NOMO-1 treated with dmso at 0.1 percent for 144 hours (cell line): Measurements from ENCODE around the gene HNRNPA1L2.
"Not testable (repeated sequence)": the region's sequence is repeated elsewhere in the genome, so short reads cannot be mapped to it uniquely, and the experiment has no call there.

Experiments used
- DNase-seq: peaks from one replicate; lab custom pipeline; 2025; ENCODE audit not compliant: unreplicated experiment; lab: John Stamatoyannopoulos, UW

The HNRNPA1L2 gene

DNA sequence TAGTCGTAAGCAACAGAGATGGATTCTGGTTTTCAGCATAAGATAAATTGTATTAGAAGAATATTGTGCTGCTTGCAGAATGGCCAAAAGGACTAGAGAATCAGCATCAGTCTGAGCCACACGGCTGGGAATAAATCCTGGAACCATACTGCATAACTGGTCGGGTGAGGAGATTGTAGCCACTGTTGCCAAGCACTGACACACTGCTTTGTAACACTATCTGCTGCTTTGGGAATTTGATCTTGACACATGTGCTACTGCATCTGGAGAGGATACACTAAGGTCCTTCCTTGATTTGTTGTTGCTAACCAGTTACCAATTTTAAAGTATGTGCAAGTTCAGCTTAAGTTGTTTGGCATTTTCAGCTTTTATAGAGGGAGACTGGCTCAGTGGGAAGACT, 1.9 kb downstream of the HNRNPA1L2 start:
- no peak for DNase-seq

DNA sequence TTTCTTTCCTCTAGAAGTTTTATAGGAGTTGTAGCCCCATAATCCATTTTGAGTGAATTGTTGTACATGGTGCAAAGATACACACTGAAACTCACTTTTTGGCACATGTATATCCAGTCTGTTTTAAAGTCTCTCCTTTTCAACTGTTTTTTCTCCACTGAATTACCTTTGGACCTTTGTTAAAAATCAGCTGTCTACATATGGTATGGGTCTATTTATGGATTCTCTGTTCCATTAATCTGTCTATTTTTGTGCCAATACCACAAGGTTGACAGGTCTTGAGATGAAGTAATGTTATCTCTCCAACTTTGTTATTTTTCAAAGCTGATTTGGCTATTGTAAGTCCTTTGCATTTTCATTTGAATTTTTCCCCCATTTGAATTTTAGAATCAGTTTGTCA, 4.7 kb downstream of the HNRNPA1L2 start:
- DNase-seq, result no peak

DNA sequence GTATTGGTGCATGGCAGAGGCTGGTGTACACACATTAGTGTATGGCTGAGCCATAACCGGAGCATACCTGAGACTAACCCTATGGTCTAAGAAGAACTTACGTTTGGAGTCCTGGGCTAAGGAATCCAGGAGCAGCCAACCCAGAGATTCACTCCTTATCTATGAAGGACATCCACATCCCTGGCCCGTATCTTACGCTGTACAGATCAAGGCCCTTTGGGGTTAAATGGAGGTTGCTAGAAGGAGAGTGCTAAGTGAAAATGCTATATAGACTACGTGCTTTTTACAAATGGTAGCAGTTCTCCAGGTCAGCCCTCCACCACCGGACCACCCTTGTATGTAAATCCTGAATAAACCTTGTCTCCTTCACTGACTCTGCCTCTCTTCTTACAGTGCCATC, 8.5 kb downstream of the HNRNPA1L2 start:
- no peak for DNase-seq

DNA sequence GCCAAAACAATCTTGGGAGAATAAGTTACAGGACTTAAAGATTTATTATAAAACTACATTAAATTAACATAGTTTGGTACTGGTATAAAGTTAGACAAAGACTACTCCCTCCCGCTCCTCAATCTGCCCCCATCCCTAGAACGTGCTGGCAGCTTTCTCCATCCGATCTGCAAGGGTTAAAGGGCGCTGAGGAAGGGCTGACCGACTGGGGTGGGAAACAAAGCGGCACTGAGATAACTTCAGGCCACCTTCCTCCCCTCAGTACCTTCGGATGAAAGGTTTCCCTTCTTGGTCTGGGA, 9.6 kb downstream of the HNRNPA1L2 start:
- DNase-seq, result peak; percentile 82

DNA sequence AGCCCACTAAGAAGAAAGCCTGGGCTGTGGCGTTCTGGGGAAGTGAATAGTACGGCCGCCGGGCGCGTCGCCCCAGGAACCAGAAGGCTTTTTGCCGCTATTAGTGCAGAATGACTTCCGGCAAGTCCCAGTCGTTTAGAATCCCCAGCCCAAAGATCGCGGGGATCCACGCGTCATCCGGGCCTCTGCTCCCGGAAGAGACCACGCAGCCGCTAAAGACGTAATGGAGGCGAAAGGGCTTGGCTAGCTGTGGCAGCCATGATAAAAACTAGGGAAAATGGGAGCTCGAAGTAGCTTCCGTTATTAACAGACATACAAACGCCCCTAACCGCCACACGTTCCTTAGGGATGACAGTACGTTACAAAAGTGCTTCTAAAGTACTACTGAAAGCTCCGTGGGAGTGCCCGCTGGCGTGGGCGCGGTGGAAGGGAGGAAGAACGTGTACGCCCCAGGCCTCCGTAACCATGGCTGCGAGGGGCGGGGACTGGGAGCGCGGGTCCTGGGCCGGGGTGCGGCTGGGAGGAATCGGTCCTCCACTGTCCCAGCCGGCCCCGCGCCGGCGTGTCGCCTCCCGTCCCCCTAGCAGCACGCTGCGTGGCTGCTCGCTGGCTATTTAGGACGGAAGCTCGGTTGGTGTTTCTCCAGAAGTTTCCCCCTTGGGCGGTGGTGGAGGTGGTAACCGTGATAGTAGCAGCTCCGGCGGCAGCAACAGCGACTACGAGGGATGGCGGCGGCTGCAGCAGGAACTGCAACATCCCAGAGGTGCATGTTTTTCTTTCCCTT, 10.2 kb downstream of the HNRNPA1L2 start, which contains the start of gene SUGT1:
Gene SUGT1, plus strand, starts transcription at position 641 of the 784 bp plus-strand sequence. Its CDS starts 85 bp downstream, at position 726.
- DNase-seq, result peak; percentile 96

DNA sequence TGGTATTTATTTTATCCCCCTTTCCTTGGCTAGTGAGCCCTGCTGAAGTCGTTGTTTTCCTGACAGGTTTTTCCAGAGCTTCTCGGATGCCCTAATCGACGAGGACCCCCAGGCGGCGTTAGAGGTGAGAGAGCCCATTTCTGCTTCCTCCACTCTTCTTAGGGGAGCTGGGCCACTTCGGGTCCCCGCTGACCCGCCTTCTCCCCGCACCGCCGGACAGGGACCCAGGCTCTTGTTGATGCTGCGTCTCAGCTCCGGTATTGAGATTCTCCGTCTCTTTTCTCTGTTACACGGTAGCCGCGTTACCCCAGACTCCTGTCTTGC, 10.7 kb downstream of the HNRNPA1L2 start:
- DNase-seq, result no peak

DNA sequence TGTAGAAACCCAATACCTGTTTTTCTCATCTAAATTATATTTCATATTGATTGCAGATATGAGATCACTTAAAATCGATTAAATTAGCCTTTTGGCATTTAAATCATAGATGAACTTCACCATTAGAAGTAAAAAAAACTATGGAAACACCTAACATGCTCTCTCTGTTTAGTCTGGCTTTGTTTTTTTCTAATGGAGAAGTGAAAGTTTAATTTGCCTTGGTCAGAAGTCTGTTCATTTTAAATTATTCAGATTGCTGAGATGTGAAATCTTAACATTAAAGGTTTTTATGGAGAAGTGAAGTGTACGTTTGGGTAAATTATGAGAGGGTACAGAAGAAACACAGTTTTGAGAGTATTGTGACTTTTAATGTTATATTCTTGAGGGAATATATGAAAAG, 17.1 kb downstream of the HNRNPA1L2 start:
- no peak for DNase-seq

DNA sequence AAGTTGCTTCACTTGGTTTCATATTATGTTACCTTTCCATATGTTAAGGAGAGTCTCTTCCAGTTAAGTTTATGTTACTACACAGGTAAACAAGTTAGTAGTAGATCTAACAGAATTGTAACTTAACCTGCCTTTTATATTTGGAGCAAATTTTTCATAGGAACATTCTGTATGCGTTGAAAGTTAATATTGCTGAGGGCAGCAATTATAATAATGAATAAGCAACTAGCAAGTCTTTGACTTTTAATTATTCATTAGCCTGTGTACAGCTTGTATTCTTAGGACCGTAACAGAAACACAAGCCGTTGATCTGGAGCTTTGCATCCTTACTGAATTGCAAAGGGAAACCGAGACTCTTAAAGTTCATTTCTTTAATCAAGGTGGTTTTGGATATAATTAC, 22.0 kb downstream of the HNRNPA1L2 start:
- no peak for DNase-seq

DNA sequence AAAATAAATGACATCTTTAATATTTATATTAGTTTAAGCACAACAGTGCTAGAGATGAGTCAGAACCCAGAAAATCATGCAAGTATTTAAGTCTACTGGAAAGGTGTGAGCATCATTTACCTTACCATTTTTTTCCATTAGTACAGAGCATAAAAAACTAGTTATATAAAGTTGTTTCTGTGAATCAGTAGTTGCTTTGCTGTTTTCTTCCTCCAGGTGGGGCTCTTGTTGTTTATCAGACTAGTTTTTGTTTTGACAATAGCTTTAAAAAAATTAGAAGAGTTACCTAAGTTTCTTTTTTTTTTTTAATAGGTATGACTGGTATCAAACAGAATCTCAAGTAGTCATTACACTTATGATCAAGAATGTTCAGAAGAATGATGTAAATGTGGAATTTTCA, 23.1 kb downstream of the HNRNPA1L2 start:
- DNase-seq, result no peak

DNA sequence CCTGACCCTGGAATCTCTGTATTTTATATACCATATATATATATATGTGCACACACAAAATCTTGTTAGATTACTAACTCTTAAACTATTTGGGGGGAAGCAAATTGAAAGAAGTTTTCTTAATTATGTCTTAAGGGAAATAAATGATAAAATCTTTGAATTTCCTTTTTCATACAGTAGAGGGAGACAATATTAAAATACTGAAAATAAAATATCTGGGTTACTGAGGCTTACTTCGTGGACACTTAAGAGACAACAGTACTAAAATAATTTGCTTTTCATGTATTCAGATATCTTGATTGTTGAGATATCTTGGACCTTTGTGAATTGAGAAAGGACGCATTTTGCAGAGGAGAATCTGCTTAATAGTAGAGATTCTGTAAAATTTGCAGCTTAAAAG, 27.4 kb downstream of the HNRNPA1L2 start:
- no peak for DNase-seq

DNA sequence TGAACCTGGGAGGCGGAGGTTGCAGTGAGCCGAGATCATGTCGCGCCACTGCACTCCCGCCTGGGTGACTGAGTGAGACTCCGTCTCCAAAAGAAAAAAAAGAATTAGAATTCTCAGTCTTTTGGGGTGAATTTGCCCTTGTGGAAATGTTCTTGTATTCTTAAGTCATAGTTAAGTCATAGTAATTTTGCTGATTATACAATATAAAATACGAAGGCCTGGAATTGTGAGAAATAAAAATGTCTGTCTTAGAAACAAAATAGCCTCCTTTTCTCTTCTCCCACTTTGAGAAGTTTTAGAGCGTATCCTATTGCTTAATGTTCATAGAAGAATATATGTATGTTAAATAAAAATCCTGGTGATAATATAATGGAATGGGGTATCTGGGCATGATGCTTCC, 28.5 kb downstream of the HNRNPA1L2 start:
- DNase-seq, result no peak

DNA sequence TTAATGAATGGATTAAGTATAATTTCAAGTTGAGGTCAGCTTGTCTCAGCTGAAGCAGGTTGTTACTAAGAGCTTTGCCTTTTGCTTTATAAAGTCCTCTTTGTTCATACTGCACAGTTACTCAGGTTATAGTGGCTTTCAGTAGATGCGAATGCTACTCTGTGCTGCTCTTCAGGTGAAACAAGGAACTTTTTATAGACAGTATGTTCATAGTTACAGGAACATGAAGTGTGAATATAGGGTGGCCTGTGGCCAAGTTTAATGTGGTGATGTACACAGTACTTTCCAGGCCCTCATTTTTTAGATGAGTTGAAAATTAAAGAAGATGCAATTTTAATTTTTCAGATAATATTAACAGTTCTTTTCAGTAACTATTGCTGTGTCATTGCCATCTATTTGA, 31.2 kb downstream of the HNRNPA1L2 start:
- DNase-seq, result no peak

DNA sequence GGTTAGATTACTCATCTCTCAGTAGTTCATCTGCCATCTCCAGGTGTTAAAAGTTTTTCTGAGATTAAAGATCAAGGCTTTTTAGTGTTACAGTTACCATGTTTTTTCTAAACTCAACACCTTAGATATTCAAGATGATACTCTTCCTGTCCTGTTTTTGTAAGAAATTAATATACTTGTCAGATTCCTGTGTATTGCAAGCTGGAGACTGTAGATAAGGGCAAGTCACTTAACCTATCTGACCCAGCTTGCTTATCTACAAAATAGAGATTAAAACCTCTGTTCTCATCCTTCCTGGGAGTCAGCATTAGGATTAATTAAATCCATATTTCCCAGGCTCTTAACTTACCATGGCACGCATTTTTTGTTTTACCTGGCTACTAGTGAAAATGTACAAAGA, 35.6 kb downstream of the HNRNPA1L2 start:
- DNase-seq, result no peak

DNA sequence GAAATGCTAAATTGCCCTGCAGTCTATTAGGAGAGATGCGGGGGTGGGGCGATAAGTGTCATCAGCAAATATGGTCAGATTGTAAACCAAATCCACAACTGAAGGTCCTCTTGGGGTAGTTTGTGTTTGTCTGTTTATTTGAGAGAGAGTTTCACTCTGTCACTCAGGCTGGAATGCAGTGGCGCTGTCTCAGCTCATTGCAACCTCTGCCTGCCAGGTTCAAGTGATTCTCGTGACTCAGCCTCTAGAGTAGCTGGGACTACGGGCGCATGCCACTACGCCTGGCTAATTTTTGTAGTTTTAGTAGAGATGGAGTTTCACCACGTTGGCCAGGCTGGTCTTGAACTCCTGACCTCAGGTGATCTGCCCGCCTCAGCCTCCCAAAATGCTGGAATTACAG, 43.6 kb downstream of the HNRNPA1L2 start:
- DNase-seq, result not testable (repeated sequence)

DNA sequence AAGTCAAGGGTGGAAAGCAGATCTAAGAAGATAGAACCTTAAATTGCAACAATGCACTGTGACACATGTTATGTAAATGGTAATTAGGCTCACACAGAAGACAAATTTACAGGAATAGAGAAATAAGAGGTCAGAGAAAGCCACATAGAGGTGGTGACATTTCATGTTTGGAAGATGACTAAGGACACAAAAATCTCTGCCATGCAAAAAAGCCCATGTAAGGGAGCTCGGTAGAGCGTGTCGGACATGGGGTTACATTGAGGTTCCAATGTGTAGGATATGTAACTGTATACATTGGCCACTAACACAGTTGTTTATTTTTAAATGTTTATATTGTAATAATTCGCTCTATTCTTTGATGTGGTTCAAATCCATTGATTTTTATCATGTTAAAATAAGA, 44.1 kb downstream of the HNRNPA1L2 start:
- no peak for DNase-seq
